ENCODE results near the gene FCRL2. TPM values are rescaled to one million over a fixed set of nuclear protein-coding genes. Genes with fewer than 3 reads are reported as not detected.

Gene FCRL2
- total RNA-seq, 4 donors from 2014 or later = 0.27 TPM; not detected in 3

DNA sequence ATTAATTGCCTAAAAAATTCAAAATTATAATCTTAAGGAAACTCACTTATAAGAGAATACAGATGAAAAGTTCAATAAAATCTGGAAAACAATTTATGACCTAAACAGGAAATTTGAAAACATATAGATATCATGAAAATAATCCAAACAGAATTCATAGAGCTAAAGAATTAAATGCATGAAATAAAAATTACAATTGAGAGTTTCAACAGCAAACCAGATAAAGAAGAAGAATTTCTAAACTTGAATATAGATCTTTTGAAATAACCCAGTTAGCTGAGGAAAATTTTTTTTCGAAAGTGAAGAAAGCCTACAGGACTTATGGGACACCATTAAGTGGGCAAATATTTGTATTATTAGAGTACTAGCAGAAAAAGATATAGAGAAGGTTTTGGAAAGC lies 36.3 kb upstream of the FCRL2 start:
- H3K27me3 ChIP-seq = no peaks in the 10 kb centered on the region
- H3K27ac ChIP-seq = no peak overlapping the region
- TF ChIP-seq EP300 (IDR thresholded peaks at IDR 0.05) = no peak
- no peak for TF ChIP-seq CTCF (IDR thresholded peaks at IDR 0.05)
- TF ChIP-seq POLR2AphosphoS5 (IDR thresholded peaks at IDR 0.05) = no peak
- no peak for TF ChIP-seq POLR2A (IDR thresholded peaks at IDR 0.05)
- no peaks in the 10 kb centered on the region for H3K36me3 ChIP-seq
- WGBS, 2 donors (ENCODE audit: low coverage in 1 of 2) = 35 to 50% methylated on average over 1 of the region's 1 CpG
- no peak overlapping the region for H3K4me3 ChIP-seq
- no peak for ATAC-seq
- H3K4me1 ChIP-seq = no peaks in the 10 kb centered on the region
- H3K9me3 ChIP-seq = peaks cover 0 to 28% (median 0%) of the 10 kb centered on the region in 3 donors

- no peak overlapping the region for H3K4me3 ChIP-seq
- H3K9me3 ChIP-seq = peaks cover 0 to under 1% (median 0%) of the 10 kb centered on the region in 3 donors
- TF ChIP-seq CTCF (IDR thresholded peaks at IDR 0.05) (no peak), EP300 (IDR thresholded peaks at IDR 0.05) (no peak), POLR2A (IDR thresholded peaks at IDR 0.05) (no peak), POLR2AphosphoS5 (IDR thresholded peaks at IDR 0.05) (no peak)
- peaks cover 2% of the 10 kb centered on the region for H3K27me3 ChIP-seq
- H3K4me1 ChIP-seq = no peaks in the 10 kb centered on the region
- H3K36me3 ChIP-seq = no peaks in the 10 kb centered on the region
- WGBS, 2 donors (ENCODE audit: low coverage in 1 of 2) = 48 to 60% methylated on average over 3 to 4 of the region's 6 CpGs
- no peak overlapping the region for H3K27ac ChIP-seq
- no peak for ATAC-seq
These were observed 29.7 kb upstream of the FCRL2 start for GRCh38 chr1:157806431-157807149.

- WGBS, 2 donors (ENCODE audit: low coverage in 1 of 2) = 57 to 59% methylated on average over 3 to 6 of the region's 7 CpGs
These were observed 26.9 kb upstream of the FCRL2 start for GRCh38 chr1:157803851-157804250.

GRCh38 chr1:157799996-157800395 lies 23.1 kb upstream of the FCRL2 start:
- TF ChIP-seq POLR2AphosphoS5 (IDR thresholded peaks at IDR 0.05) = no peak
- TF ChIP-seq POLR2A (IDR thresholded peaks at IDR 0.05) = no peak
- TF ChIP-seq CTCF (IDR thresholded peaks at IDR 0.05) = no peak
- TF ChIP-seq EP300 (IDR thresholded peaks at IDR 0.05) = no peak
- Histone ChIP-seq H3K4me3 (no peak overlapping the region), H3K27ac (no peak overlapping the region), H3K9me3 (no peaks in the 10 kb centered on the region), H3K27me3 (peaks cover 2% of the 10 kb centered on the region), H3K4me1 (no peaks in the 10 kb centered on the region), H3K36me3 (no peaks in the 10 kb centered on the region)
- WGBS, 2 donors (ENCODE audit: low coverage in 1 of 2) = 58% methylated on average over 1 of the region's 1 CpG; no CpG with 5 or more reads in 1 of the 2 donors
- no peak for ATAC-seq

More at GRCh38 chr1:157803851-157804250, 26.9 kb upstream of the FCRL2 start:
- Histone ChIP-seq H3K36me3 (no peaks in the 10 kb centered on the region), H3K27ac (no peak overlapping the region), H3K4me1 (no peaks in the 10 kb centered on the region), H3K9me3 (no peaks in the 10 kb centered on the region), H3K4me3 (no peak overlapping the region), H3K27me3 (peaks cover 2% of the 10 kb centered on the region)
- no peak for TF ChIP-seq CTCF (IDR thresholded peaks at IDR 0.05)
- TF ChIP-seq EP300 (IDR thresholded peaks at IDR 0.05) = no peak
- no peak for TF ChIP-seq POLR2A (IDR thresholded peaks at IDR 0.05)
- TF ChIP-seq POLR2AphosphoS5 (IDR thresholded peaks at IDR 0.05) = no peak
- no peak for ATAC-seq

DNA sequence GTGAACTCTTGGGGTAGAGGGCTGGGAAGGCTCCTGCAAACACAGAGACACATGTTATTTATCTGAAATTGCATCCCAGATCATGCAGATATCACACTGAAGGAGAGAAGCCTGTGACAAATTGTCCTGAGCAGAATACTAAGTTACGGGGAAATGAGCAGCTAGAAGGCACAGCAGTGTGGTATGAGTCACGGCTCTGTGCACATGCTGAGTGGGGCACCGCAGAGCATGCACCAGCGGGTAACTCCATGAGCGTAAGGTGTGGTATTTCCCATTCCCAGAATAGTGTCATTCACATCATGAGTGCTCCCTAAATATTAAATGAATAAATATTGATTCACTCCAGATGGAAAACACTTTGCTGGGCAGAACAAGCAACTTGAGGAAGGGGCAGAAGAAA lies 21.3 kb upstream of the FCRL2 start:
- Histone ChIP-seq H3K36me3 (no peaks in the 10 kb centered on the region), H3K9me3 (peaks cover 0 to 10% (median 0%) of the 10 kb centered on the region in 3 donors), H3K27ac (no peak overlapping the region), H3K27me3 (peaks cover 2% of the 10 kb centered on the region), H3K4me3 (no peak overlapping the region), H3K4me1 (no peaks in the 10 kb centered on the region)
- WGBS, 2 donors (ENCODE audit: low coverage in 1 of 2) = 77 to 90% methylated on average over 5 of the region's 5 CpGs
- no peak for TF ChIP-seq CTCF (IDR thresholded peaks at IDR 0.05)
- TF ChIP-seq POLR2A (IDR thresholded peaks at IDR 0.05) = no peak
- no peak for TF ChIP-seq EP300 (IDR thresholded peaks at IDR 0.05)
- no peak for TF ChIP-seq POLR2AphosphoS5 (IDR thresholded peaks at IDR 0.05)
- ATAC-seq = no peak
